Measurements from ENCODE around the gene NETO1.

The NETO1 gene

GRCh38 chr18:72846736-72847533 lies 20.9 kb downstream of the NETO1 start:
- no peak for DNase-seq (ENCODE audit: low read depth in 2 of 2)

GRCh38 chr18:72843743-72844142 lies 24.0 kb downstream of the NETO1 start:
- no peak for DNase-seq (ENCODE audit: low read depth in 2 of 2)

GRCh38 chr18:72840109-72840508 lies 27.7 kb downstream of the NETO1 start:
- DNase-seq (ENCODE audit: low read depth in 2 of 2) = no peak

- DNase-seq (ENCODE audit: low read depth in 2 of 2) = no peak
Observed at GRCh38 chr18:72834731-72835130, 33.1 kb downstream of the NETO1 start.

GRCh38 chr18:72833471-72833870 lies 34.3 kb downstream of the NETO1 start:
- no peak for DNase-seq (ENCODE audit: low read depth in 2 of 2)

GRCh38 chr18:72830109-72830508 lies 37.7 kb downstream of the NETO1 start:
- DNase-seq (ENCODE audit: low read depth in 2 of 2) = no peak

GRCh38 chr18:72828601-72829000 lies 39.2 kb downstream of the NETO1 start:
- no peak for DNase-seq (ENCODE audit: low read depth in 2 of 2)

- no peak for DNase-seq (ENCODE audit: low read depth in 2 of 2)
Observed at GRCh38 chr18:72826736-72827135, 41.1 kb downstream of the NETO1 start.

- no peak for DNase-seq (ENCODE audit: low read depth in 2 of 2)
Observed at GRCh38 chr18:72823345-72823744, 44.4 kb downstream of the NETO1 start.

- DNase-seq (ENCODE audit: low read depth in 2 of 2) = no peak
Observed at GRCh38 chr18:72822202-72822601, 45.6 kb downstream of the NETO1 start.

- no peak for DNase-seq (ENCODE audit: low read depth in 2 of 2)
Observed at GRCh38 chr18:72820571-72820970, 47.2 kb downstream of the NETO1 start.

GRCh38 chr18:72819050-72819449 lies 48.7 kb downstream of the NETO1 start:
- no peak for DNase-seq (ENCODE audit: low read depth in 2 of 2)

- DNase-seq (ENCODE audit: low read depth in 2 of 2) = no peak
Observed at GRCh38 chr18:72811047-72811446, 56.7 kb downstream of the NETO1 start.

GRCh38 chr18:72808680-72809079 lies 59.1 kb downstream of the NETO1 start:
- DNase-seq (ENCODE audit: low read depth in 2 of 2) = no peak

GRCh38 chr18:72799106-72799505 lies 68.7 kb downstream of the NETO1 start:
- no peak for DNase-seq (ENCODE audit: low read depth in 2 of 2)

GRCh38 chr18:72783530-72783929 lies 84.3 kb downstream of the NETO1 start:
- no peak for DNase-seq (ENCODE audit: low read depth in 2 of 2)

GRCh38 chr18:72774914-72775313 lies 92.9 kb downstream of the NETO1 start:
- no peak for DNase-seq (ENCODE audit: low read depth in 2 of 2)

- no peak for DNase-seq (ENCODE audit: low read depth in 2 of 2)
Observed at GRCh38 chr18:72772916-72773315, 94.9 kb downstream of the NETO1 start.

- DNase-seq (ENCODE audit: low read depth in 2 of 2) = no peak
Observed at GRCh38 chr18:72768681-72769229, 99.0 kb downstream of the NETO1 start.

GRCh38 chr18:72762515-72763122 lies 105.2 kb downstream of the NETO1 start:
- DNase-seq (ENCODE audit: low read depth in 2 of 2) = no peak

GRCh38 chr18:72752220-72752619 lies 115.6 kb downstream of the NETO1 start:
- no peak for DNase-seq (ENCODE audit: low read depth in 2 of 2)

- no peak for DNase-seq (ENCODE audit: low read depth in 2 of 2)
Observed at GRCh38 chr18:72742002-72742401, 125.8 kb downstream of the NETO1 start.

GRCh38 chr18:72738136-72738535 lies 129.7 kb downstream of the NETO1 start:
- no peak for DNase-seq (ENCODE audit: low read depth in 2 of 2)

All from stimulated activated CD4-positive, alpha-beta T cell treated with anti-CD3 and anti-CD28 coated beads, Interleukin-4, amount 100 ng/mL, for 48 hours (primary cell).